Activated T-helper 9 cell treated with anti-CD3 and anti-CD28 coated beads, Interleukin-2, amount 50 U/mL, for 16 hours (primary cell): ENCODE results near the gene NT5C3A.
"Not testable (repeated sequence)": the region's sequence is repeated elsewhere in the genome, so short reads cannot be mapped to it uniquely, and the experiment has no call there.

Experiments used
- DNase-seq: peaks from one replicate; pipeline ENCODE4 v3.0.0-alpha.2; 2020; ENCODE audit warnings: low read depth

NT5C3A gene

GRCh38 chr7:33041631-33042428, 20.7 kb downstream of the NT5C3A start:
- no peak for DNase-seq

- peak; percentile 18 for DNase-seq
These were observed 21.6 kb downstream of the NT5C3A start for GRCh38 chr7:33040803-33041516.

DNA sequence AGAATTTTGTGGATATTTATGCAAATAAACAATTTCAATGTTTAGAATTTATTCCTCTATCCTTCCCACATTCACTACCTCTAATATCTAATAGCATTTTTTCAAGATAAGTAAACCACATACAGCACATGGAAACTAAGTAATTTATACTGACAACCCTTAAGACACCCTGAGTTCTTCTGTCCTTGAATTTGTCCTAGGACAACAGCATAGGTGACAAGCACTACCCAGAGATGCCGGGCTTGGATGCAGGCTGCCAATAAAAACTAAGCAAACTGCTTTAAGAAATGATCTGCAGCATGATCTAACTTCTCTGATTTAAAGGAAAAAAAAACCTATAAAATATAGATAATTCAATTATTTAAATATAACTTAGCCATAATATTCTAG, 22.7 kb downstream of the NT5C3A start:
- DNase-seq, result no peak

DNA sequence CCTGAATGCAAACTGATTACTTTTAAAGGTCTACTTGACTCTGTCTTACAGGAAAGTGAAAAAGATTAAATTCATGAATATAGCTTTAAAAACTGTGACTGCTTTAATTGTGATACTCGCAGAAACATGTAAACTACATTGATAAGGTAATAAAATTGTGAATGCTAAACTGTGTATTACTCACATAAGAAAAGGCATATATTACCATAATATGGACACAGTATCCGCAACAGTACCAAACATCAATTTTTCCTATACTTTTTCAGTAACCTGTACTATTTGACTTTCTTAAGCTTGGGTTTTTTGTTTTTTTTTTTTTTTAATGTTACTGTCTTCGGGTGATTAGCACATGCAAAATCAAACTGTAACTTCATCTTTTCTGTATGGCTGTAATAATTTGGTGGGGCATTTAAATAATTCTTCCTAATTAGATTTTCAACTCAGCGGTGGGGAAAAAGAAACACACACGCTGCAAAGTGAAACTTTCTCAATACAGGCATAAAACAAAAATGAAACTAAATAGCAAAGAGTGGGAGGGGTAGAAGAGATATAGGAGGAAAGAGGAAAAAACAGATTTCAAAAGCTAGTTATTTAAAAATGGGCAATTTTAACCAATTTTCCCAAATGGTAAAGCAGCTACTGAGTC, 23.2 kb downstream of the NT5C3A start:
- no peak for DNase-seq

DNA sequence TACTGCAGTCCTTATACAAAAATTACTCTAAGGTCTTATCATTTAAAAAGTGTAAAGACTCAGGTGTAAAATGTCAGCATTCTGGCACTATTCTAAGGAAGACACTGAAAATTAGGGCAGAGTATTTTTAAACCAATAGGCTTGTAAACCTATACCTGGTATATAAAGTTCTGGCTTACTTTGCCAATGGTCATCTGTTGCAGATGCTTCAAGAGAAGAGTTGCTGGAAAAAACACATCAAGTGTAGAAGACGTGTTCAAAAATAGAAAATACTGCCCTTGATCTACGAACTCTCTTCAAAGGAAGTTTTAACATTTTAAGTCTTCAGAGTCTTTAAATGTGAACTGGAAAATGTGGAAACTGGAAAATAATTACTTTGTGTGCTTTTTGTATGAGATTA, 23.9 kb downstream of the NT5C3A start:
- no peak for DNase-seq

DNA sequence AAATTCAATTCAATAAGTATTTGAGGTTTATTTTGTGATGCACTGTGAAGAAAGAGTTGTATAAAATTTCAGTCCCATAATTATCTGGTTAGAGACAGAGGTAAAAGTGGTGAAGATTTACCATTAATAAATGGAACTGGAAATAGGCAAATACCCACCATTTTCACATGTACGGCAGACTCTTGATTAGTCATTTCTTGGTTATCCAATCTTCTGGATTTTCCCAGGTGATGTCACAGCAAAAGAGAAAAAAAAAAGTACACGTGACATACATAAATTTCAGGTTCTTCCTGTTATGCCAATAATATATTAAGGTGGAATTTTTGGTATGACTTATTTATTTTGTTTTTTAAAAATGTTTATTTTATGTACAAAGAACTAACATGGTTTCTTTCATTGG, 26.8 kb downstream of the NT5C3A start:
- DNase-seq, result no peak

GRCh38 chr7:33024189-33024757, 38.3 kb downstream of the NT5C3A start:
- DNase-seq, result no peak

DNA sequence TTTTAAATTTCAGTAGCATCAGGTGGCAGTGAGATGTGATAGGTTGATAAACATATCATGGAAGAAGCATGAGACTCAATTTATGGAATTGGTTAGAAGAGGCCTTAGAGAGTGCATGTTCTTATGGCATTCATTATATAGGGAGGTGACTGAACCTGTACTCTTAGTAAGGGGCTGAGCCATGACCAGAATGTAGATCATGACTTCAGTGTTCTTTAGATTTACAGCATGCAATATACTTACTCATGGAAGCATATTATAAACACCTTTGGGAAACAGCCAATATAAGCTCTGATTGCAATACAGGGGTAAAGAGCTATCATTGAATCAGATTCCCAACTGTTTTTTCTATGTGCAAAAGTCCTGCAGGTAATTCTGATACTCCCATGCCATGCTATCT, 50.2 kb downstream of the NT5C3A start:
- DNase-seq, result no peak

DNA sequence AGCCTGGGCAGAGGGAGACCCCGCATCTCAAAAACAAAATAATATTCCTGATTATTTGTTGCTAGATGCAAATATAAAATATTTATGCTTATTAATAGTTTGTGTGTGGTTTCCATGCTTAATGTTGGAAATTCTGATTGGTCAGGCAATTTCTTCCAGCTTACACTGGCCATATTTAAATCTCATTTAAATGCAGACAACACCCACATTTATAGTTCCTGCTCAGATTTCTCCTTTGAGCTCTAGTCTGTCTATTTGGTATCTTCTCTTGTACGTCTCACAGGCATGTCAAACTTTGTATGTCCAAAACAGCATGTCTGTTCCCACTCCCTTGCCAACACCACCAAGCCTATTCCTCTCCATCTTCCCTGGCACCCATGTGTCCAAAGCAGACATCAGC, 52.8 kb downstream of the NT5C3A start:
- no peak for DNase-seq

- DNase-seq, result not testable (repeated sequence)
These were observed 56.9 kb downstream of the NT5C3A start for GRCh38 chr7:33005690-33006089.

GRCh38 chr7:33005193-33005592, 57.4 kb downstream of the NT5C3A start:
- DNase-seq, result not testable (repeated sequence)

DNA sequence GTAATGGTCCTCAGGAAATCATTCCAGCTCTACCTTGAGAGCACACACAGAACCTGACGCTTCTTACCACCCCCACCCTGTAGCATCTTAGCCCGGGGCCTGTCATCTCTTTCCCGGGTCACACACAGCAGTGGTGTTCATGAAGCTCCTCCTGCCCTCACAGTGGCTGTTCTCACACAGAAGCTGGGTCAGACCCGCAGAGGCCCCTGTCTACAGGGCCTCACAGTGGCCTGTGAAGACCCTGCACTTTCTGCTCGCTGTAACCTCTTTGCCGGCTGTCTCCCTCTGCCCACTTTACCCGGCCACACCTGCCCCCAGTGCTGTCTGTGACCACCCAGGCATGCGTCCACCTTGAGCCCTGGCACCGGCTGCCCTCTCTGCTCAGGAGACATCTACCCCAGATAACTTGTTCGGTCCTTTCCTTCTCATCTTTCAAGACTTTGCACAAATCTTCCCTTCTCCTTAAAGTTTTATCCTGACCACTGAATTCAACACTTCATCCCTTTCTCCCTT, 58.4 kb downstream of the NT5C3A start:
- not testable (repeated sequence) for DNase-seq

DNA sequence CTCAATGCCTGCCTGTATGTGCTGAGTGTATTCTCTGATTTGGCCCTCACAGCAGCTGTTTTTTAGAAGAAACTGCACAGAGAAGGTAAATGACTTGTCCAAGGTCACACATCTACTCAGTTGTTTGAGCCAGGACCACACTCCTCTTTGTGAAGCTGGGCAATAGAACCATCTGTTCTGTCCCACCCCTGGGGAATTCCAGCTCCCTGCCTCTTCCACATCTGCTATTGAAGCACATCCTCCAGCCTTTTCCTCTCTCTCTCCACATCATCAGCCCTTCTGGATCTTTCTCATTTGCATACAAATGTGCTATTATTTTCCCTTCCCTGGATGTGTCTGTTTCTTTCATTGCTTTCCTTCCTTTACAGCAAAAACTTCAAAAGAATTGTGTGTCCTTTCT, 59.5 kb downstream of the NT5C3A start:
- DNase-seq, result not testable (repeated sequence)

DNA sequence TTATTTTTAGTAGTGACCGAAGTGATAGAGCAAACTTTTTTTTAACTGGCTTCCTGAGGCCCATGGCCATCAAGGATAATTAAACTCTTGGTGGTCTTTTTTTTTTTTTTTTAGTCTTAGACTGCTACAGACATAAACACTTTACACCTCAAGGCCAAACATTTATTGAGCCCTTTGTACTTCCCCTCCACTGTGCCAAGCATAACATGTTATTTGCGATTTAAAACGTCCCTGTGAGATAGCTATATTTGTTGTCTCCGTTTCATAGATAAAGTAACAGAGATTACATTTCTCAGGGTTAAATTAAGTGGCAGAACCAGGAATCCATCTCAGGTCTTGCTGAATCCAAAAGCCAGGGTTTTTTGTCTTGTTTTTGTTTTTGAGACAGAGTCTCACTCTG, 63.2 kb downstream of the NT5C3A start:
- not testable (repeated sequence) for DNase-seq

- DNase-seq, result not testable (repeated sequence)
These were observed 64.0 kb downstream of the NT5C3A start for GRCh38 chr7:32998361-32999171.

DNA sequence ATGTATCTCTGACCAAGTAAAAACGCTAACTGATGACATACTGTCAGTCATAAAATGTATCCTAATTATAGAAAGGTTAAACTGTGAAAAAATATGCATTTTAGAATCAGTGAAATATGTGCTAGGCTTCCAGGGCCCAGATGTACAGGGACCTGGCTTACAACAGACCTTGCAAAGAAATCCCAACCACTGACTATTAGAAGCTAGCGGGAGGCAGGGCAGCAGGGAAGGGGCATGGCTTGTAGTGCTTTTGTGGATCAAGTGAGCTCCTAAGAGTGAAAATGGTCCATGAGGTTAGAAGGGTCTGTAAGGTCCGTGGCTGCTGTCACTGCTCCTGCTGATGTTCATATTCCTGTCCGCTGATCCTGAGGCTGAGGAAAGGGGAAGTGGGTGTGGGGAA, 64.6 kb downstream of the NT5C3A start:
- DNase-seq, result not testable (repeated sequence)

GRCh38 chr7:32992750-32993149, 69.8 kb downstream of the NT5C3A start:
- not testable (repeated sequence) for DNase-seq

DNA sequence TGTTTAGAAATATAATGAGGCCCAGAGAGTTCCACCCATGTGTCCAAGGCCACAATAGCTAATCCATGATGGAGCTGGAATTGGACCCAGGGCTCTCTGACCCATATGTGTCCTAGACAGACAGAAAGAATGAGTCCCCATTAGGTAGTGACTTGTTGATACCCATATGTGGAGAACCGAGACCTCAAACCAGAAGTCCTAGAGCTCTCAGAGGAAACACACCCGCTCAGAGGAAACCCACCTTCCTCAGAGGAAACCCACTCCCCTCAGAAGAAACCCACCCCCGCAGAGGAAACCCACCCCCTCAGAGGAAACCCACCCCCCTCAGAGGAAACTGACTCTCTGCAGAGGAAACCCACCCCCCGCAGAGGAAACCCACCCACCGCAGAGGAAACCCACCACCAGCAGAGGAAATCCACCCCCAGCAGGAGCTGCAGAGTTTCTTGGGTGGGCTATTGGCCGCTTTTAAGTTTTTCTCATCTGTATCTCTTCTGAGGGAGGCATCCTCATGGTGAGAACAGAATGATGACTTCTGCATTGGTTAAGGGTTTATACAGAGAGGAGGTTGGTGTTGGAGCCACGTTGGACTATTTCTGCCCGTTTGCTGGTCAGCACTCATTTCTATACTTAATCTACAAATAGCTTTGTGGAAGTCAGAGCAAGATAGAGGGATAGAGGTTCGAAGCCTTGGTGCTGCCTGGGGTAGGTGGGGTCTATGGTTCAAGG, 70.4 kb downstream of the NT5C3A start:
- not testable (repeated sequence) for DNase-seq

- not testable (repeated sequence) for DNase-seq
These were observed 71.4 kb downstream of the NT5C3A start for GRCh38 chr7:32991068-32991585.

GRCh38 chr7:32988148-32988547, 74.4 kb downstream of the NT5C3A start:
- DNase-seq, result not testable (repeated sequence)
